GM21447 (cell line): ENCODE measurements around the gene RAB23.
"Not testable (repeated sequence)": the region's sequence is repeated elsewhere in the genome, so short reads cannot be mapped to it uniquely, and the experiment has no call there.

Source experiments
- ATAC-seq: cut with Tn5 transposase; IDR thresholded peaks from one replicate; pipeline ENCODE4 v1.9.1; 2021; ENCODE audit not compliant: unreplicated experiment

RAB23 gene

DNA sequence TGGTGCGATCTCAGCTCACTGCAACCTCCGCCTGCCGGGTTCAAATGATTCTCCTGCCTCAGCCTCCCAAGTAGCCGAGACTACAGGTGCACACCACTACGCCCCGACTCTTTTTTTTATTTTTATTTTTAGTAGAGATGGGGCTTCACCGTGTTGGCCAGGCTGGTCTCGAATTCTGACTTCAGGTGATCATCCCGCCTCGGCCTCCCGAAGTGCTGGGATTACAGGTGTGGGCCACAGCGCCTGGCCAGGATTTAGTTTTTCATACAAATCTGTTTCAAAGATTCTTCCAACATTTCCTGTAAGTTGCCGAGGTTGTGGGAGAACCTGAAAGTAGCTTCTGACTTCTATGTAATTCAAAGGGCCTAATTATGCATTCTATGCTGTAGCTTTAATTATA is 21.4 kb upstream of the RAB23 start:
- ATAC-seq, result not testable (repeated sequence)

DNA sequence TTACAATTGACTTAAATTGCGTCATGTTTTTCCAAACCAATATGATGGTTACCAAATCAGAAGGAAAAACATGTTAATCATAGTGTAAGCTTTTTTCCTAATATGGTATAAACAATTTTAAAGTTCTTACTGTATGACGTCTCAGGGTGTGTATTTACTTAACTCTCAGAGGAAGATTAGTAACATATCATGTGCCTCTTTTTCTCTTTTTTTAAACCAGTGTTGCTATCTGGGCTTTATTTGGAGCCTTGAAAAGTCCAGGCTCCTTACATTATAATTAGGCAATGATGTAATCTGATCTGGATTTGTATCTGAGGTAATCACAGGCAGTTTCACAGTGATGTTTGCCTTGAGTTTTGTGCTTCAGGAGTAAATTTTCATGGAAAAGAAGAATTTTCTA is 20.4 kb upstream of the RAB23 start:
- ATAC-seq, result no peak

GRCh38 chr6:57226221-57226620 is 4.1 kb upstream of the RAB23 start:
- ATAC-seq, result no peak

DNA sequence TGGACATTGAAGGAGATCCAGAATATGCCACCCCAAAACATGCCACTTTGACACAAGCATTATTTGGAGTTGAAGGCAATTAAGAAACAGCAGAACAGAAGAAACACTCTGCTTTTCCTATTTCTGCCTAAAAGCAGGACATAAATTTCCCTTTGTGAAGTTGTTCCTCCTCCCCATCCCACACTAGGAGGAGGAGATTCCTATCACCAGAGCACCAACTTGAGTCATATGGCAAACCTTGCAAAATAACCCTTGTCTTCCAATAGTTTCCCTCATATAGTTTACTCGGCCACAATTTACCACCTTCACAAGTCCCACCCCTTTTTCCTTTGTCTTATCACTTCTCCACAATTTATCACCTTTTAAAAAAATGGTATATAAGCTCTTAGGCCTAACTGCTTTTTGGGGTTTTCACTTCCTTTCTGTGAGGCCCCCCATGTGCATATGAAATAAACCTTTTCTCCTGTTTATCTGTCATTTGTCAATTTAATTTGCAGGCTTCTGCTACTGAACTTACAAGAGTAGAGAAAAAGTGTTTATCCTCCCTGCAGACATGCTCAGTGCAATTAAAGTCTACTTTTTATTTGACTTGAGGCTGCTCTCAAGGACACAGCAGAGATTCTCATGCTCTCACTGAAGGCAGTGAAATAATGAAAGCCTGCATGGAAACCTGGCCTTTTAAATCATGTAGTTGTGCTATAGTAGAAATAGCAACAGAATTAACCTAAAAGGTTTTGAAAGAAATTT is 2.8 kb upstream of the RAB23 start:
- no peak for ATAC-seq

DNA sequence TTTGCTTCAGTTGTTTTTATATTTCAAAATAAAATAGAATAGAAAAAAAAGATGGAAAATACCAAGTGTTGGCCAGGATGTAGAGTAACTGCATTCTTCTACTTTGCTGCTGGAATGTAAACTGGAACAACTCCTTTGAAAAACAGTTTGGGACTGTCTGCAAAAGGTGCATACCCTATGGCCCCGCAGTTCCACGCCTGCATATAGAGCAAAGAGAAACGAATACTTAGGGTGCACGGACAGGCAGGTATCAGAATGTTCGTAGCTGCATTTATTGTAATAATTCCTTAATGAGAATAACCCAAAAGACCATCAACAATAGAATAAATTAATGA is 603 bp upstream of the RAB23 start:
- ATAC-seq, result no peak

DNA sequence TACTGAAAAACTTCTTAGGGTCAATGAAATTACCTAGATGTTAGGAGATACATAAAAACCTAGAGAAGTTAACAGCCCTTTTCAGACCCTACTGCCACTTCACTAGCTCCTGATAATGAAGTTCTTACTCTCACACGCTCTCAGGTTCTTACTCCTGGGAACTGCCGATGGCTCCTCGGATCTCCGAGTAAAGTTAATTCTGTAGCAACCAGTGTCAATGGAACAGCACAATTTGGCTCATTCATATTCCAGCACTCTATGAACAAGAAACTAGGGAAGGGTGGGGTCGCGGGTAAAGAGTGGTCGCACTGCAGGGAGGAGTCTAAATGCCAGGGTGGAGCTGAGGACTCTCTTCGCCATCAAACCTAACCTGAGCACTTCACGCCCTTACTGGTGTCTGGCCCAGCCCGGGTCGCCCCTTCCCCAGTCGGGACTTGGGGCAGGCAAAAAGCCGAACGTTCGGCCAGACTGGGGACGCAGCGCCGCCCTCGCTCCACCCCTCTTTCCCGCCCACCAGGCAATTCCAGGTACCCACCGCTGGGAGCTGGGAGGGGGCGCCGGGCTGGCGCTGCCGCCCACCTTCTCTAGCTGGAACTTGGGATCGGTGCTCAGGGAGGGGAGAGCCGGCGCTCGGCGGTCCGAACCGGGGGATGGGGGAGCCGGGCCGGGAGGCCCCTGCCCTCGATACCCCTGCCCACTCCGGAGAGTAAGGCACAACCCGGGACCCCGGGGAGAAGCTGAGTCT is 744 bp downstream of the RAB23 start:
- peak; percentile 59 for ATAC-seq

- ATAC-seq, result no peak
Measured at GRCh38 chr6:57220083-57220703, 1.9 kb downstream of the RAB23 start.

- ATAC-seq, result no peak
Measured at GRCh38 chr6:57217270-57217669, 4.8 kb downstream of the RAB23 start.

DNA sequence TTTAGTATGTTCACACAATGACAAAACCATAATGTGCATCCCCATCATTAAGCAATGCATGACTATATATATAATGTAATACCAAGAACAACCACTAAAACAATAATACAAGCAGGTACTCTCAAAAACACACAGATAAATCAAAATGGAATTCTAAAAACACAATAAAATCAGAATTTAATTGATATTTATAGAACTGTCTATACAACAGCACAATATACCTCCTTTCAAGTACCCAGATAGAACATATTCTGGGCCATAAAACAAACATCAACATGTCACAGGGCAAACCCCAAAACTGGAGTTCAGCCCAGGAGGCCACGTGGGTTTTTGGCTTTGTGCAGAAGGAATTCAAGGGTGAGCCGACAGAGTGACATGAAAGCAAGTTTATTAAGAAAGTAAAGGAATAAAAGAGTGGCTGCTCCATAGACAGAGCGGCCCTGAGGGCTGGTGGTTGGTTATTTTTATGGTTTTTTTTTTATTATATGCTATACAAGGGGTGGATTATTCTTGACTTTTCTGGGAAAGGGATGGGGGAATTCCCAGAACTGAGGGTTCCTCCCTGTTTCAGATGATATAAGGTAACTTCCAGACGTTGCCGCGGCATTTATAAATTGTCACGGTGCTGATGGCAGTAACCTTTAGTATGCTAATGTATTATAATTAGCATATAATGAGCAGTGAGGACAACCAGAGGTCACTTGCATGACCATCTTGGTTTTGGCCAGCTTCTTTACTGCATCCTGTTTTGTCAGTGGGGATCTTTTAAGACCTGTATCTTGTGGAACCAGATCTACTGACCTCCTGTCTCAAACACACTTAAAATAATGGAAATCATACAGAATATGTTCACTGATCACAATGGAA is 5.6 kb downstream of the RAB23 start:
- no peak for ATAC-seq

GRCh38 chr6:57215260-57215659 is 6.8 kb downstream of the RAB23 start:
- ATAC-seq, result no peak

DNA sequence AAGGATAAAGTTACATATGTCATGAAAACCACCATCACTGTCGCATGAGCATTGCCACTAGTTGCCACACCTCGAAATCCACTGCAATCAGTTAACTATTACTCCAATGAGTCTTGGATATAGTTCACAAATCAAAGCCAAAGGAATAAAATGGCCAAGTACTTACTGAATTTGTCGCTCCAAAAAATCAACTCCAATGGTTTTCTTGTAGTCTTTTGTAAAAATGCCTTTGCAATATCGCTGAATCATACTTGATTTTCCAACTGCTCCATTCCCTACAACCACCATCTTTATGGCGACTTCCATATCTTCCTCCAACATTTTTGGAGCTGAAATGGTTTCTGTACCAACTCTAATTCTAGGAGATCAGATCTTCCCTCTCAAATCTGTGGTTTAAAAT is 12.0 kb downstream of the RAB23 start:
- no peak for ATAC-seq

- no peak for ATAC-seq
Measured at GRCh38 chr6:57209030-57209429, 13.1 kb downstream of the RAB23 start.

DNA sequence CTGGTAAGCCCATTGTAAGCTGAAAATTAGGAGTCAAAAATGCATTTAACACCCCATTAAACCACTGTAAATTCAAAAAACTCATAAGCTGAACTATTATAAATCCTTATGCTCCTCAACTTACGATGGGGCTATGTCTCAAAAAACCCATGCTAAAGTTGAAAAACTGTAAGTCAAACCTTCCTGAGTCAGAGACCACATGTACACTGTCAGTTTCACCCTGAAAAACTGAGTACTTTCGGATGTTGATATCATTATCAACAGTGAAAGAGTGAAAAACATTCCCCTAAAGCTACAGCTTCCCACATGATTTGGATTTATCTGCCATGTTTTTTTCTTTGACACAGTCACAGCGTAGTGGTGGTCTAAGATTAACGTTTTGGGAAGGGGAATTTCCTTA is 14.2 kb downstream of the RAB23 start:
- ATAC-seq, result no peak

GRCh38 chr6:57207141-57207540 is 15.0 kb downstream of the RAB23 start:
- no peak for ATAC-seq

- ATAC-seq, result no peak
Measured at GRCh38 chr6:57205550-57206328, 16.4 kb downstream of the RAB23 start.

- no peak for ATAC-seq
Measured at GRCh38 chr6:57201718-57202117, 20.4 kb downstream of the RAB23 start.

- ATAC-seq, result no peak
Measured at GRCh38 chr6:57198926-57199636, 23.0 kb downstream of the RAB23 start.

GRCh38 chr6:57195457-57195856 is 26.6 kb downstream of the RAB23 start:
- no peak for ATAC-seq

GRCh38 chr6:57193177-57193576 is 28.9 kb downstream of the RAB23 start:
- no peak for ATAC-seq

DNA sequence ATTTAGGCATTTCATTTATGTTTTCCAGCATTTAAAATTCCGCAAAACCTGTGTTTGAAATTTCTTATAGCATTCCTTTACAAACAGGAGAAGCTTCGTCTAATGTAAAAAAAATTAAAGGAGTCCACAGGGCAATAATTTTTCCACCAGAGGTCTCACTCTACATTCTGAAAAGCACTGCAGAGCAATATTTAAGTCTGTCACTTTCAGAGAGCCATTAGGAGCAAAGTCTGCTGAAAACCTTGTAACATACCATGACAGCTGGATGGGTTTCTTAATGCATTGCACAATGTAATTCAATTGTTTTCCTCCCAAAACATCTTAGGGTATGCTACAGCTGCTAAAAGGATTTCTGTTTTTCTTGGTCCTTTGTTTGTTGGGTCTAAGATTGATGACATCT is 32.0 kb downstream of the RAB23 start:
- ATAC-seq, result no peak
